Colon (tissue), 2 donors: ENCODE measurements around the gene MRPL58.
"Not testable (repeated sequence)": the region's sequence is repeated elsewhere in the genome, so short reads cannot be mapped to it uniquely, and the experiment has no call there.

ENCODE experiments used
- FAIRE-seq: peaks from 2 replicates; lab custom pipeline; 2012; peaks lifted over from hg19 to GRCh38; lab: Jason Lieb, UNC
- donor health status: control.
- donor health status: control.

Gene MRPL58

GRCh38 chr17:75019710-75020109 lies 7.2 kb downstream of the MRPL58 start:
- FAIRE-seq: no peak

- FAIRE-seq: no peak
These were observed 8.1 kb downstream of the MRPL58 start for GRCh38 chr17:75020331-75021110.

- no peak for FAIRE-seq
These were observed 12.4 kb downstream of the MRPL58 start for GRCh38 chr17:75024686-75025397.

- not testable (repeated sequence) for FAIRE-seq
These were observed 12.9 kb downstream of the MRPL58 start for GRCh38 chr17:75025398-75025734.

GRCh38 chr17:75026650-75027049 lies 14.2 kb downstream of the MRPL58 start:
- FAIRE-seq: not testable (repeated sequence)

GRCh38 chr17:75030161-75030560 lies 17.7 kb downstream of the MRPL58 start:
- FAIRE-seq: no peak

- no peak for FAIRE-seq
These were observed 19.7 kb downstream of the MRPL58 start for GRCh38 chr17:75031972-75032719.

- FAIRE-seq: no peak
These were observed 20.3 kb downstream of the MRPL58 start for GRCh38 chr17:75032720-75033280.

GRCh38 chr17:75033346-75034235 lies 21.1 kb downstream of the MRPL58 start:
- FAIRE-seq: no peak

- FAIRE-seq: no peak
These were observed 21.9 kb downstream of the MRPL58 start for GRCh38 chr17:75034236-75034908.

GRCh38 chr17:75036643-75037268 lies 24.3 kb downstream of the MRPL58 start:
- FAIRE-seq: no peak

- FAIRE-seq: no peak
These were observed 26.8 kb downstream of the MRPL58 start for GRCh38 chr17:75039238-75039637.

GRCh38 chr17:75041656-75042280 lies 29.3 kb downstream of the MRPL58 start:
- FAIRE-seq: no peak

GRCh38 chr17:75043789-75044188 lies 31.3 kb downstream of the MRPL58 start:
- not testable (repeated sequence) for FAIRE-seq

GRCh38 chr17:75044716-75045115 lies 32.2 kb downstream of the MRPL58 start:
- FAIRE-seq: no peak

- FAIRE-seq: not testable (repeated sequence)
These were observed 33.5 kb downstream of the MRPL58 start for GRCh38 chr17:75045946-75046406.

- no peak for FAIRE-seq
These were observed 34.2 kb downstream of the MRPL58 start, which contains the start of the genes ATP5PD and KCTD2 for GRCh38 chr17:75046407-75047289. ATP5PD (minus strand) TSS chr17:75046969; CDS start chr17:75042650, 4,319 bp downstream. KCTD2 (plus strand) TSS chr17:75047225; CDS start chr17:75047251, 26 bp downstream.

GRCh38 chr17:75047398-75048098 lies 35.1 kb downstream of the MRPL58 start:
- FAIRE-seq: no peak
